ENCODE measurements around the gene TGFB3. TPM values are rescaled to one million over a fixed set of nuclear protein-coding genes. Genes with fewer than 3 reads are reported as not detected.

The TGFB3 gene
- total and polyA plus RNA-seq, 9 donors = 59.6 to 132 (median 106) TPM

GRCh38 chr14:75968456-75968855 lies 13.3 kb downstream of the TGFB3 start:
- H3K27ac ChIP-seq (ENCODE audit: low read length) = no peak overlapping the region
- H3K27me3 ChIP-seq (ENCODE audit: control insufficient read depth, insufficient read depth, low read length) = no peaks in the 10 kb centered on the region
- 50% methylated on average over 1 of the region's 4 CpGs for WGBS (ENCODE audit: insufficient coverage)
- H3K36me3 ChIP-seq (ENCODE audit: control insufficient read depth, insufficient read depth, low read length) = peaks cover 79% of the 10 kb centered on the region
- H3K9me3 ChIP-seq (replicated peaks; ENCODE audit: control insufficient read depth, low read depth, low read length) = no peaks in the 10 kb centered on the region
- no peak for DNase-seq
- H3K4me3 ChIP-seq (ENCODE audit: low read length) = no peak overlapping the region
- H3K4me1 ChIP-seq (ENCODE audit: control insufficient read depth, insufficient read depth, low read length) = peaks cover 17% of the 10 kb centered on the region

DNA sequence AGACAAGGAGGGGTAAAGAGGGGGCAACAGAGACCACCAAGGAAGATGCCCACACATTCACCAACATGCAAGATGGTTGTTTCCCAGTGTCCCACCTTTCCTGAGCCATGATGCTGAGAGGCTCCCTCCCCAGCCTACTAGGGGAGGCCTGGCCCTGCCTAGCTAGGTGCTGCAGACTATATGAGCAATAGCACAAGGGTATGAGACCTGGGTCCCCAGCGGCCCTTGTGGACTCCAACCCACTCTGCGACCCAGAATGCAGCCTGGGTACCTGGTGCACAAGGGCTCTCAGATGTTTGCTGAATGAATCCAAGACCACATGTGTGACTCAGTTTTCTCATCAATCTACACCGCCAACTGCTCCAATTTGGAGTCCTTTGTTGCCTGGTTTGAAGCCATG lies 13.9 kb downstream of the TGFB3 start:
- peaks cover 85% of the 10 kb centered on the region for H3K36me3 ChIP-seq (ENCODE audit: control insufficient read depth, insufficient read depth, low read length)
- no peak overlapping the region for H3K27ac ChIP-seq (ENCODE audit: low read length)
- H3K4me3 ChIP-seq (ENCODE audit: low read length) = no peak overlapping the region
- no peak for DNase-seq
- 93% methylated on average over 2 of the region's 3 CpGs for WGBS (ENCODE audit: insufficient coverage)
- H3K27me3 ChIP-seq (ENCODE audit: control insufficient read depth, insufficient read depth, low read length) = no peaks in the 10 kb centered on the region
- H3K4me1 ChIP-seq (ENCODE audit: control insufficient read depth, insufficient read depth, low read length) = peaks cover 14% of the 10 kb centered on the region
- H3K9me3 ChIP-seq (replicated peaks; ENCODE audit: control insufficient read depth, low read depth, low read length) = no peaks in the 10 kb centered on the region

DNA sequence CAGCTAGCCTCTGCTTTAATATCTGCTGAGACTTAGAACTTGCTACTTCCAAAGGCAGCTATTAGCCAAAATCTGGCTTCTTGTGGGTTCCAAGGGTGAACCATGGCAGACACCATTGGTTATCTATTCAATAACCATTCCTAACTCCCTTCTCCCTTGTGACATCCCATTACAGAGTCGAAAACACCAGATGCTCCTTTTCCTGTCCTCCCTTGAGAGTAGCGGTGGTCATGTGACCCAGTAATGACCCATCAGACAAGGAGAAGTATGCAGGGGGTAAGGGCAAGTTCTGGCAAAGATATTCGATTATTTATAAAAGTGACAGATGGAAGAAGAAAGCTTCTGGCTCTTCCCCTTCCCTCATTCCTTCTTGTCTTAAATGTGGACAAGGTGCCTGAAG lies 20.1 kb downstream of the TGFB3 start:
- no peak for DNase-seq
- Histone ChIP-seq H3K27me3 (ENCODE audit: control insufficient read depth, insufficient read depth, low read length) (no peaks in the 10 kb centered on the region), H3K4me1 (ENCODE audit: control insufficient read depth, insufficient read depth, low read length) (peaks cover 2% of the 10 kb centered on the region), H3K27ac (ENCODE audit: low read length) (no peak overlapping the region), H3K4me3 (ENCODE audit: low read length) (no peak overlapping the region), H3K9me3 (replicated peaks; ENCODE audit: control insufficient read depth, low read depth, low read length) (no peaks in the 10 kb centered on the region), H3K36me3 (ENCODE audit: control insufficient read depth, insufficient read depth, low read length) (peaks cover 71% of the 10 kb centered on the region)
- WGBS (ENCODE audit: insufficient coverage) = no CpG with 5 or more reads among the region's 3 CpGs

DNA sequence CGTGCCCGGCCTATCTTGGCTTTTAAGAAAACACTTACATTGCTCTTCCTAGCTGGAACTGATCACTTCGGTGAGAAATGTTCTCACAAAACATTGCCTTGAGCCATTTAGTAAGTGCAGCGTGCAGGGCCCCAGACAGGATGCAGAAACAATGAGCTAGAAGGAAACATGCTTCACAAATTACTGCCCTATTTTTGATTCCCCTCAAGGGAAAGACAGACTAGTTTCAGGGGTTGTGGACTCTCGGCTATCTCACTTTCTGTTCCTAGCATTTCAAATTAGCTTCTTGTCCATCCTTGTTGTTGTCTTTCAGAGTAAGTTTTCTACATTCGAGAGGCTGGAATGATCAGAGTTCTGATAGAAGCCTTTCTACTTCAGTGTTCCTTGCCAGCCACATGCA lies 21.6 kb downstream of the TGFB3 start:
- Histone ChIP-seq H3K4me3 (ENCODE audit: low read length) (no peak overlapping the region), H3K4me1 (ENCODE audit: control insufficient read depth, insufficient read depth, low read length) (peaks cover 2% of the 10 kb centered on the region), H3K27ac (ENCODE audit: low read length) (peak overlapping the region; percentile 54), H3K9me3 (replicated peaks; ENCODE audit: control insufficient read depth, low read depth, low read length) (no peaks in the 10 kb centered on the region), H3K36me3 (ENCODE audit: control insufficient read depth, insufficient read depth, low read length) (peaks cover 57% of the 10 kb centered on the region), H3K27me3 (ENCODE audit: control insufficient read depth, insufficient read depth, low read length) (no peaks in the 10 kb centered on the region)
- WGBS (ENCODE audit: insufficient coverage) = 33% methylated on average over 3 of the region's 6 CpGs
- no peak for DNase-seq

DNA sequence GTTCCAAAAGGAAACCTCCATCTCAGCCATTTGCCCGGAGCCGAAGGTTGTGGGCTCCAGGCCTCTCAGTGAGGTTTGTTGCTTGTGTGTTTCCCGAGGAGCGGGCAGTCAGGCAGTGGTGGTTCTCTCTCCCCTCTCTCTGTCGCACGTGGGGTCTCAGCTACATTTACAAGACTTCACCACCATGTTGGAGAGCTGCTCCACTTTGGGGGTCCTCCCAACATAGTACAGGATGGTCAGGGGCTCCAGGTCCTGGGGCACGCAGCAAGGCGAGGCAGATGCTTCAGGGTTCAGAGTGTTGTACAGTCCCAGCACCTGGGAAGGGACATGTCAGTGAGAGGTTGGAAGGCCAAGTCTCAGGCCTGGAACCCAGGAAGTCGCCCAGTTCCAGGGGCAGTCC lies 22.8 kb downstream of the TGFB3 start:
- H3K9me3 ChIP-seq (replicated peaks; ENCODE audit: control insufficient read depth, low read depth, low read length) = no peaks in the 10 kb centered on the region
- H3K4me3 ChIP-seq (ENCODE audit: low read length) = no peak overlapping the region
- peaks cover 2% of the 10 kb centered on the region for H3K4me1 ChIP-seq (ENCODE audit: control insufficient read depth, insufficient read depth, low read length)
- H3K27me3 ChIP-seq (ENCODE audit: control insufficient read depth, insufficient read depth, low read length) = no peaks in the 10 kb centered on the region
- 98% methylated on average over 7 of the region's 9 CpGs for WGBS (ENCODE audit: insufficient coverage)
- H3K27ac ChIP-seq (ENCODE audit: low read length) = no peak overlapping the region
- no peak for DNase-seq
- H3K36me3 ChIP-seq (ENCODE audit: control insufficient read depth, insufficient read depth, low read length) = peaks cover 51% of the 10 kb centered on the region

GRCh38 chr14:75952489-75952888 lies 29.3 kb downstream of the TGFB3 start:
- no peak overlapping the region for H3K27ac ChIP-seq (ENCODE audit: low read length)
- no peaks in the 10 kb centered on the region for H3K4me1 ChIP-seq (ENCODE audit: control insufficient read depth, insufficient read depth, low read length)
- H3K9me3 ChIP-seq (replicated peaks; ENCODE audit: control insufficient read depth, low read depth, low read length) = no peaks in the 10 kb centered on the region
- no peak overlapping the region for H3K4me3 ChIP-seq (ENCODE audit: low read length)
- no CpG with 5 or more reads among the region's 3 CpGs for WGBS (ENCODE audit: insufficient coverage)
- peaks cover 9% of the 10 kb centered on the region for H3K36me3 ChIP-seq (ENCODE audit: control insufficient read depth, insufficient read depth, low read length)
- DNase-seq = no peak
- H3K27me3 ChIP-seq (ENCODE audit: control insufficient read depth, insufficient read depth, low read length) = no peaks in the 10 kb centered on the region

- WGBS (ENCODE audit: insufficient coverage) = 82% methylated on average over 5 of the region's 5 CpGs
- Histone ChIP-seq H3K36me3 (ENCODE audit: control insufficient read depth, insufficient read depth, low read length) (no peaks in the 10 kb centered on the region), H3K27ac (ENCODE audit: low read length) (no peak overlapping the region), H3K4me3 (ENCODE audit: low read length) (no peak overlapping the region), H3K27me3 (ENCODE audit: control insufficient read depth, insufficient read depth, low read length) (no peaks in the 10 kb centered on the region), H3K9me3 (replicated peaks; ENCODE audit: control insufficient read depth, low read depth, low read length) (no peaks in the 10 kb centered on the region), H3K4me1 (ENCODE audit: control insufficient read depth, insufficient read depth, low read length) (no peaks in the 10 kb centered on the region)
- no peak for DNase-seq
These were observed 35.0 kb downstream of the TGFB3 start for GRCh38 chr14:75946785-75947184.

DNA sequence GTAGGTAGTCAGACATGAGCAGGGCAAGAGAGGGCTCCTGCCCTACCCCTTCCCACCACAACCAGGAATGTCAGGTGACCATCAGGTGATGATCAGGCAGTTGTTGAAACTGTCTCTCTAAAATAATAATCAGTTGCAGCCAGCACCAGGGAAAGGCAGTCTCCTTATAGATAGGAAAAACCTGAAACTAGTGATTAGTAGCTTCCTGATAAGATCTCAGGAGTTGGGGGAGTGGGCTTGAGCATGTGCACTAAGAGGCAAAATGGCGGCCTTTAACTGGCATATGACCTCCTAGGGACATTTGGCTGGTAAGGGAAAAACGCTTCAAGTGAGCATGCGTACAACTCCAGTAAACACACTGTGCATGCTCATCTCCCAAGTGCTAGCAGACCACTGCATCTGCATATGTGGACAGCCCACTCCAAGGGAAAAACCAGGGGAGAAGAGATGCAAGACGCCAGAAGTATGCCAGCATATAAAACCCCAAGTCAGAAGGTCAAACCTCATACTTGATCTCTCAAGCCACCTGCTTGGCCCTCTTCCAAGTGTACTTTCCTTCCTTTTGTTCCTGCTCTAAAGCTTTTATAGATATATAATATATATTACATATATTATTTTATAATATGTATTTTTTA lies 37.1 kb downstream of the TGFB3 start:
- no peaks in the 10 kb centered on the region for H3K36me3 ChIP-seq (ENCODE audit: control insufficient read depth, insufficient read depth, low read length)
- H3K4me1 ChIP-seq (ENCODE audit: control insufficient read depth, insufficient read depth, low read length) = no peaks in the 10 kb centered on the region
- DNase-seq = no peak
- no CpG with 5 or more reads among the region's 4 CpGs for WGBS (ENCODE audit: insufficient coverage)
- no peak overlapping the region for H3K4me3 ChIP-seq (ENCODE audit: low read length)
- H3K9me3 ChIP-seq (replicated peaks; ENCODE audit: control insufficient read depth, low read depth, low read length) = no peaks in the 10 kb centered on the region
- H3K27me3 ChIP-seq (ENCODE audit: control insufficient read depth, insufficient read depth, low read length) = no peaks in the 10 kb centered on the region
- H3K27ac ChIP-seq (ENCODE audit: low read length) = no peak overlapping the region

DNA sequence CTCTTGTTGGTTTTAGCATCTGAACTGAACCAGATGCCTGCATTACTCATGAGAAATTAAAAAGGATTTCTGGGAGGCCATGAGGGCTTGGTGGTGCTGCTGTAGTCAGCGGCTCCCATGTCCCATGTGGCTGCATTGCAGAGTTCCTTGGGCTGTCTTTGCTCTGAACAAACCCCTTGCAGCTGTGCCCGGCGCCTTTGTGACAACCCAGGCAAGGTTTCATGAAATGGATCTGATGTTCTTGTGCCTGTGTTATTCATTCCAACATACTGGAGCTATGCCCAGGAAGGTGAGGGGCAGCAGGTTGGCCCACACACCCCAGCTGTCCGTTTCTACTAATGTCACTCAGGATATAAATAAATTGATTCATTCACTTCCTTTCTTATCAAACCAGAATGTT lies 40.8 kb downstream of the TGFB3 start:
- Histone ChIP-seq H3K27ac (ENCODE audit: low read length) (no peak overlapping the region), H3K9me3 (replicated peaks; ENCODE audit: control insufficient read depth, low read depth, low read length) (no peaks in the 10 kb centered on the region), H3K36me3 (ENCODE audit: control insufficient read depth, insufficient read depth, low read length) (no peaks in the 10 kb centered on the region), H3K4me3 (ENCODE audit: low read length) (no peak overlapping the region), H3K27me3 (ENCODE audit: control insufficient read depth, insufficient read depth, low read length) (no peaks in the 10 kb centered on the region), H3K4me1 (ENCODE audit: control insufficient read depth, insufficient read depth, low read length) (no peaks in the 10 kb centered on the region)
- 38% methylated on average over 1 of the region's 4 CpGs for WGBS (ENCODE audit: insufficient coverage)
- DNase-seq = peak; percentile 79

DNA sequence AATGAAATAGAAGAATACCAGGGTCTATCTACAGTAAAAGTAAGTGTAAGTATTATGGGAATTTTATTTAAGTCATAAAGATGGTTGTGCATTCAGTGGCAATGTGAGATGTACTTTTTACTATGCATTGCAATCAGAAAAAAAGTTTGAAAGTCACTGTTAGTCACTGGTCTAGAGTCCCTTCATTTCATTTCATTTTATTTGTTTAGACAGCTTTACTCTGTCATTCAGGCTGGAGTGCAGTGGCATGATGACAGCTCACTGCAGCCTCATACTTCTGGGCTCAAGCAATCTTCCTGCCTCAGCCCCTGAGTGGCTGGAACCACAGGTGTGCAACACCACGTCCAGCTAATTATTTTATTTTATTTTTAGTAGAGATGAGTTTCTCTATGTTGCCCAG lies 42.6 kb downstream of the TGFB3 start:
- Histone ChIP-seq H3K4me3 (ENCODE audit: low read length) (no peak overlapping the region), H3K4me1 (ENCODE audit: control insufficient read depth, insufficient read depth, low read length) (peaks cover 2% of the 10 kb centered on the region), H3K27ac (ENCODE audit: low read length) (no peak overlapping the region), H3K27me3 (ENCODE audit: control insufficient read depth, insufficient read depth, low read length) (no peaks in the 10 kb centered on the region), H3K36me3 (ENCODE audit: control insufficient read depth, insufficient read depth, low read length) (no peaks in the 10 kb centered on the region), H3K9me3 (replicated peaks; ENCODE audit: control insufficient read depth, low read depth, low read length) (no peaks in the 10 kb centered on the region)
- WGBS (ENCODE audit: insufficient coverage) = no CpG with 5 or more reads among the region's 1 CpG
- DNase-seq = no peak
